HCT116 (cell line): ENCODE measurements around the gene EYA2. TPM values are rescaled to one million over a fixed set of nuclear protein-coding genes. Genes with fewer than 3 reads are reported as not detected.

Experiments
- ATAC-seq: fragments of 200-7000 bp; cut with Tn5 transposase; 2 replicates; pipeline ENCODE4 v1.9.1; 2020; ENCODE audit warnings: mild to moderate bottlenecking, moderate library complexity
- BruUV-seq: library from RNA; stranded (reverse); fragments of 400-500 nt; replicated peaks from 2 replicates; lab custom pipeline; 2021; lab: Mats Ljungman, UMichigan
- CTCF ChIA-PET: fragments of 300-600 bp; sonication (Branson Sonifier 250); formaldehyde crosslinking; loops from one replicate; lab custom pipeline; 2021; ENCODE audit warnings: antibody characterized with exemption; lab: Charles Lee
- POLR2A ChIA-PET: fragments of 300-600, 350-600 bp; sonication (Branson Sonifier 250); formaldehyde crosslinking; loops from one replicate; lab custom pipeline; 2021; ENCODE audit warnings: antibody characterized with exemption; lab: Charles Lee
- RAD21 ChIA-PET, 2 experiments: fragments of 300-600 bp; sonication (Branson Sonifier 250); formaldehyde crosslinking; loops; one replicate each; lab custom pipeline; 2023; ENCODE audit warnings: low total read pairs in 2 of 2; ENCODE audit not compliant: uncharacterized antibody in 2 of 2, unreplicated experiment in 2 of 2, low non-redundant PET in 1 of 2; lab: Charles Lee
- DNase-seq: peaks from one replicate; pipeline ENCODE4 v3.0.0-alpha.2; 2010; ENCODE audit warnings: low read depth, low spot score
- H2AFZ ChIP-seq: fragments of 200-600 bp; shearing (Covaris generic), sonication (generic); 2 replicates; pipeline ENCODE4 v1.6.1; 2017; ENCODE audit warnings: low read depth, mixed run types, mixed read lengths, antibody characterized with exemption, low read length; ENCODE audit not compliant: poor library complexity, severe bottlenecking
- H3K27ac ChIP-seq: 2 replicates; pipeline ENCODE4 v1.5.1; 2012; ENCODE audit warnings: low read depth, low read length
- H3K27me3 ChIP-seq: fragments of 200-600 bp; sonication (generic); 2 replicates; pipeline ENCODE4 v1.6.1; 2016; ENCODE audit warnings: mixed run types, low read length, mixed read lengths; ENCODE audit not compliant: insufficient read depth
- H3K36me3 ChIP-seq, 2 experiments: fragments of 200-500 bp in 1 of 2; fragments of 200-600 bp in 1 of 2; sonication (Bioruptor generic) in 1 of 2; sonication (generic) in 1 of 2; 2 replicates each; pipeline versions ENCODE4 v1.5.1 to v1.6.1; 2014 to 2016; ENCODE audit warnings: low read length in 2 of 2, inconsistent platforms in 1 of 2, mixed read lengths in 1 of 2, mixed run types in 1 of 2; ENCODE audit not compliant: insufficient read depth in 2 of 2, control insufficient read depth in 1 of 2
- H3K4me1 ChIP-seq, 2 experiments: fragments of 200-600 bp in 1 of 2; sonication (generic) in 1 of 2; 2 replicates each; pipeline versions ENCODE4 v1.5.1 to v1.6.1; 2012 to 2017; ENCODE audit warnings: low read length in 2 of 2, inconsistent platforms in 1 of 2, mild to moderate bottlenecking in 1 of 2, mixed read lengths in 1 of 2, mixed run types in 1 of 2, moderate library complexity in 1 of 2; ENCODE audit not compliant: insufficient read depth in 2 of 2, control insufficient read depth in 1 of 2
- H3K4me2 ChIP-seq: fragments of 200-600 bp; sonication (generic); 2 replicates; pipeline ENCODE4 v1.6.1; 2017; ENCODE audit warnings: mixed run types, low read length, mixed read lengths
- H3K4me3 ChIP-seq, 2 experiments: fragments of 200-600 bp in 1 of 2; sonication (generic) in 1 of 2; replicated peaks in 1 of 2; 2 replicates each; pipeline ENCODE4 v1.5.1; 2011 to 2016; ENCODE audit warnings: low read length in 2 of 2, control low read depth in 1 of 2, low read depth in 1 of 2, mild to moderate bottlenecking in 1 of 2, mixed read lengths in 1 of 2, mixed run types in 1 of 2
- H3K79me2 ChIP-seq: fragments of 200-600 bp; sonication (generic); 2 replicates; pipeline ENCODE4 v1.6.1; 2017; ENCODE audit warnings: mild to moderate bottlenecking, mixed run types, low read length, moderate library complexity, mixed read lengths; ENCODE audit not compliant: insufficient read depth
- H3K9ac ChIP-seq: fragments of 200-600 bp; sonication (generic); 2 replicates; pipeline ENCODE4 v1.6.1; 2016; ENCODE audit warnings: low read length, mixed read lengths
- H3K9me2 ChIP-seq: fragments of 200-600 bp; sonication (generic), shearing (Covaris generic); 2 replicates; pipeline ENCODE4 v1.6.1; 2017; ENCODE audit warnings: mixed run types, mild to moderate bottlenecking, moderate library complexity; ENCODE audit not compliant: insufficient read depth
- H3K9me3 ChIP-seq, 2 experiments: fragments of 200-500 bp in 1 of 2; fragments of 200-600 bp in 1 of 2; sonication (Bioruptor generic) in 1 of 2; sonication (generic) in 1 of 2; 2 replicates each; pipeline ENCODE4 v1.6.1; 2014 to 2017; ENCODE audit warnings: low read length in 2 of 2, mixed read lengths in 2 of 2, inconsistent platforms in 1 of 2, low read depth in 1 of 2, mild to moderate bottlenecking in 1 of 2, mixed run types in 1 of 2, moderate library complexity in 1 of 2; ENCODE audit not compliant: control insufficient read depth in 1 of 2, insufficient read depth in 1 of 2
- H4K20me1 ChIP-seq: fragments of 200-600 bp; sonication (generic), shearing (Covaris generic); 2 replicates; pipeline ENCODE4 v1.6.1; 2017; ENCODE audit warnings: mixed run types, mild to moderate bottlenecking, moderate library complexity; ENCODE audit not compliant: insufficient read depth
- CBX3 ChIP-seq: IDR thresholded peaks from 2 replicates; pipeline ENCODE4 v1.6.1; 2012; ENCODE audit warnings: low read depth
- CEBPB ChIP-seq: IDR thresholded peaks from 2 replicates; pipeline ENCODE4 v1.6.1; 2012; ENCODE audit warnings: low read depth
- EGR1 ChIP-seq: IDR thresholded peaks from 2 replicates; pipeline ENCODE4 v1.6.1; 2012; ENCODE audit warnings: low read depth
- ELF1 ChIP-seq: IDR thresholded peaks from 2 replicates; pipeline ENCODE4 v1.6.1; 2012; ENCODE audit warnings: low read depth, borderline replicate concordance
- EZH2 ChIP-seq: fragments of 200-600 bp; sonication (generic); IDR thresholded peaks from 2 replicates; pipeline ENCODE4 v1.6.1; 2017; ENCODE audit warnings: antibody characterized with exemption, mixed run types
- EZH2phosphoT487 ChIP-seq: fragments of 200-600 bp; IDR thresholded peaks from 2 replicates; pipeline ENCODE4 v1.6.1; 2018; ENCODE audit warnings: antibody characterized with exemption, borderline replicate concordance
- FOSL1 ChIP-seq: IDR thresholded peaks from 2 replicates; pipeline ENCODE4 v1.6.1; 2012; ENCODE audit warnings: low read depth
- JUND ChIP-seq: IDR thresholded peaks from 2 replicates; pipeline ENCODE4 v1.6.1; 2012
- POLR2A ChIP-seq: IDR thresholded peaks from 2 replicates; pipeline ENCODE4 v1.7.0; 2011; ENCODE audit warnings: borderline replicate concordance; ENCODE audit not compliant: insufficient read depth, insufficient read length; ENCODE audit errors: extremely low read depth
- POLR2AphosphoS5 ChIP-seq: IDR thresholded peaks from 2 replicates; pipeline ENCODE4 v1.6.1; 2011; ENCODE audit warnings: mild to moderate bottlenecking, low read depth, low read length, moderate library complexity
- SIN3A ChIP-seq: IDR thresholded peaks from 2 replicates; pipeline ENCODE4 v1.6.1; 2012; ENCODE audit warnings: low read depth
- SP1 ChIP-seq: IDR thresholded peaks from 2 replicates; pipeline ENCODE4 v1.6.1; 2012; ENCODE audit warnings: low read depth
- TCF7L2 ChIP-seq: IDR thresholded peaks from 2 replicates; pipeline ENCODE4 v1.7.0; 2011; ENCODE audit warnings: borderline replicate concordance, inconsistent platforms; ENCODE audit not compliant: insufficient read depth, insufficient read length; ENCODE audit errors: extremely low read depth
- YY1 ChIP-seq: IDR thresholded peaks from 2 replicates; pipeline ENCODE4 v1.6.1; 2011; ENCODE audit warnings: low read length, low read depth, moderate library complexity, mild to moderate bottlenecking; ENCODE audit not compliant: insufficient replicate concordance; ENCODE audit errors: extremely low read depth
- ZFX ChIP-seq: fragments of 450-650 bp; IDR thresholded peaks from 2 replicates; pipeline ENCODE4 v1.6.1; 2017
- ZNF274 ChIP-seq: fragments of 200-500 bp; sonication (Bioruptor generic); IDR thresholded peaks from 2 replicates; pipeline ENCODE4 v1.6.1; 2014; ENCODE audit warnings: mild to moderate bottlenecking, low read depth, low read length, inconsistent platforms
- intact Hi-C: fragments of 100-400 bp; cut with micrococcal nuclease; formaldehyde crosslinking; loops from 2 replicates; pipeline ENCODE4 v1.10.0; 2022
- total RNA-seq: library from RNA; stranded (reverse); gene quantifications from one replicate; pipeline ENCODE4 v1.2.1, GENCODE V29; 2021; ENCODE audit not compliant: unreplicated experiment
- TF ChIP-seq, protein P1 (sequence below), 3 experiments: fragments of 200-600 bp in 1 of 3; sonication (generic) in 1 of 3; IDR thresholded peaks in 2 of 3; conservative IDR thresholded peaks in 1 of 3; 2 replicates each; pipeline ENCODE4 v1.5.1; 2012 to 2017; ENCODE audit warnings: low read depth in 2 of 3, low read length in 2 of 3, antibody characterized with exemption in 1 of 3, borderline replicate concordance in 1 of 3, control low read depth in 1 of 3, mild to moderate bottlenecking in 1 of 3, mixed read lengths in 1 of 3, mixed run types in 1 of 3, moderate library complexity in 1 of 3; ENCODE audit not compliant: insufficient read depth in 1 of 3
- TF ChIP-seq, protein P2 (sequence below): IDR thresholded peaks from 2 replicates; pipeline ENCODE4 v1.6.1; 2011; ENCODE audit warnings: mild to moderate bottlenecking, low read length, moderate library complexity; ENCODE audit not compliant: insufficient replicate concordance; ENCODE audit errors: extremely low read depth
- TF ChIP-seq, protein P3 (sequence below): IDR thresholded peaks from 2 replicates; pipeline ENCODE4 v1.6.1; 2012; ENCODE audit warnings: low read depth
- TF ChIP-seq, protein P4 (sequence below): IDR thresholded peaks from 2 replicates; pipeline ENCODE4 v1.6.1; 2012

EYA2 gene
- total RNA-seq, 1 experiment from 2014 or later: not detected

DNA sequence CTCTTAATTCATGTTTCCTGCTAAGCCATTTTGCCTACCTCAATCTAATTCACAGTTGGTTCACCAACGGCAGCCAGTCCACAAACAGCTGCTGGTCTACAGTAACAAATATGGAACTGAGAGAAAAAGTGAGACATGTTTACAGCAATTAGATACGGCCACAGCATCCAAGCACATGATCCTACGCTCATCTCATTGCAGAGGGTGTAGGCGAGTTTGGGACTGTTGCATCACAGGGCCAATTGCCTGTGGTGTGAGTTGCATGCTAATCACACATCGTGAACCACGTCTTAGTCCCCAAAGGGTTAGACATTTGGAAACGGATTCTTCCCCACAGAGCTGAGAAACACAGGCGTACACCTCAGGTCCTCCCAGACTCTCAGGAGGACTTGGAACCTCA is 166.9 kb downstream of the EYA2 start:
- no peak overlapping the region for H3K27ac ChIP-seq
- H4K20me1 ChIP-seq: no peaks in the 10 kb centered on the region
- H3K27me3 ChIP-seq: no peaks in the 10 kb centered on the region
- no peaks in the 10 kb centered on the region for H3K79me2 ChIP-seq
- H3K36me3 ChIP-seq: no peaks in the 10 kb centered on the region
- intact Hi-C loops: no loop called here
- H3K9me3 ChIP-seq: peaks cover 0 to under 1% of the 10 kb centered on the region in 2 experiments; a peak in 2 of 4 replicates
- no peak overlapping the region for H3K9ac ChIP-seq
- no peak overlapping the region for H2AFZ ChIP-seq
- ChIA-PET CTCF (no interaction called here), RAD21 (interaction anchor here in 1 of 2 experiments (0.6 kb wide), 1 partner anchor 63 kb away, joined by 4 read pairs; no protein-coding TSS in a partner anchor), POLR2A (no interaction called here)
- H3K9me2 ChIP-seq: no peaks in the 10 kb centered on the region
- no peak overlapping the region for H3K4me3 ChIP-seq
- BruUV-seq: no TSS peak
- no peak for TF ChIP-seq TCF7L2
- TF ChIP-seq CBX3: no peak
- TF ChIP-seq ZNF274: no peak
- TF ChIP-seq, protein P1, sequence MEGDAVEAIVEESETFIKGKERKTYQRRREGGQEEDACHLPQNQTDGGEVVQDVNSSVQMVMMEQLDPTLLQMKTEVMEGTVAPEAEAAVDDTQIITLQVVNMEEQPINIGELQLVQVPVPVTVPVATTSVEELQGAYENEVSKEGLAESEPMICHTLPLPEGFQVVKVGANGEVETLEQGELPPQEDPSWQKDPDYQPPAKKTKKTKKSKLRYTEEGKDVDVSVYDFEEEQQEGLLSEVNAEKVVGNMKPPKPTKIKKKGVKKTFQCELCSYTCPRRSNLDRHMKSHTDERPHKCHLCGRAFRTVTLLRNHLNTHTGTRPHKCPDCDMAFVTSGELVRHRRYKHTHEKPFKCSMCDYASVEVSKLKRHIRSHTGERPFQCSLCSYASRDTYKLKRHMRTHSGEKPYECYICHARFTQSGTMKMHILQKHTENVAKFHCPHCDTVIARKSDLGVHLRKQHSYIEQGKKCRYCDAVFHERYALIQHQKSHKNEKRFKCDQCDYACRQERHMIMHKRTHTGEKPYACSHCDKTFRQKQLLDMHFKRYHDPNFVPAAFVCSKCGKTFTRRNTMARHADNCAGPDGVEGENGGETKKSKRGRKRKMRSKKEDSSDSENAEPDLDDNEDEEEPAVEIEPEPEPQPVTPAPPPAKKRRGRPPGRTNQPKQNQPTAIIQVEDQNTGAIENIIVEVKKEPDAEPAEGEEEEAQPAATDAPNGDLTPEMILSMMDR (IDR thresholded peaks at IDR 0.05 in 2 of 3, conservative IDR thresholded peaks at IDR 0.05 in 1 of 3; ENCODE audit: borderline replicate concordance in 1 of 3, insufficient read depth in 1 of 3, low read depth in 2 of 3, low read length in 2 of 3): no peak
- no peak for TF ChIP-seq POLR2A
- TF ChIP-seq, protein P2, sequence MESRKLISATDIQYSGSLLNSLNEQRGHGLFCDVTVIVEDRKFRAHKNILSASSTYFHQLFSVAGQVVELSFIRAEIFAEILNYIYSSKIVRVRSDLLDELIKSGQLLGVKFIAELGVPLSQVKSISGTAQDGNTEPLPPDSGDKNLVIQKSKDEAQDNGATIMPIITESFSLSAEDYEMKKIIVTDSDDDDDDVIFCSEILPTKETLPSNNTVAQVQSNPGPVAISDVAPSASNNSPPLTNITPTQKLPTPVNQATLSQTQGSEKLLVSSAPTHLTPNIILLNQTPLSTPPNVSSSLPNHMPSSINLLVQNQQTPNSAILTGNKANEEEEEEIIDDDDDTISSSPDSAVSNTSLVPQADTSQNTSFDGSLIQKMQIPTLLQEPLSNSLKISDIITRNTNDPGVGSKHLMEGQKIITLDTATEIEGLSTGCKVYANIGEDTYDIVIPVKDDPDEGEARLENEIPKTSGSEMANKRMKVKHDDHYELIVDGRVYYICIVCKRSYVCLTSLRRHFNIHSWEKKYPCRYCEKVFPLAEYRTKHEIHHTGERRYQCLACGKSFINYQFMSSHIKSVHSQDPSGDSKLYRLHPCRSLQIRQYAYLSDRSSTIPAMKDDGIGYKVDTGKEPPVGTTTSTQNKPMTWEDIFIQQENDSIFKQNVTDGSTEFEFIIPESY: no peak
- TF ChIP-seq FOSL1: no peak
- no peak for TF ChIP-seq EZH2phosphoT487
- no peak for TF ChIP-seq SIN3A
- TF ChIP-seq EGR1: no peak
- TF ChIP-seq SP1: no peak
- no peak for TF ChIP-seq ELF1
- TF ChIP-seq CEBPB: no peak
- TF ChIP-seq JUND: no peak
- no peak for TF ChIP-seq ZFX
- no peak for TF ChIP-seq EZH2
- TF ChIP-seq POLR2AphosphoS5: no peak
- no peak for TF ChIP-seq YY1
- TF ChIP-seq, protein P3, sequence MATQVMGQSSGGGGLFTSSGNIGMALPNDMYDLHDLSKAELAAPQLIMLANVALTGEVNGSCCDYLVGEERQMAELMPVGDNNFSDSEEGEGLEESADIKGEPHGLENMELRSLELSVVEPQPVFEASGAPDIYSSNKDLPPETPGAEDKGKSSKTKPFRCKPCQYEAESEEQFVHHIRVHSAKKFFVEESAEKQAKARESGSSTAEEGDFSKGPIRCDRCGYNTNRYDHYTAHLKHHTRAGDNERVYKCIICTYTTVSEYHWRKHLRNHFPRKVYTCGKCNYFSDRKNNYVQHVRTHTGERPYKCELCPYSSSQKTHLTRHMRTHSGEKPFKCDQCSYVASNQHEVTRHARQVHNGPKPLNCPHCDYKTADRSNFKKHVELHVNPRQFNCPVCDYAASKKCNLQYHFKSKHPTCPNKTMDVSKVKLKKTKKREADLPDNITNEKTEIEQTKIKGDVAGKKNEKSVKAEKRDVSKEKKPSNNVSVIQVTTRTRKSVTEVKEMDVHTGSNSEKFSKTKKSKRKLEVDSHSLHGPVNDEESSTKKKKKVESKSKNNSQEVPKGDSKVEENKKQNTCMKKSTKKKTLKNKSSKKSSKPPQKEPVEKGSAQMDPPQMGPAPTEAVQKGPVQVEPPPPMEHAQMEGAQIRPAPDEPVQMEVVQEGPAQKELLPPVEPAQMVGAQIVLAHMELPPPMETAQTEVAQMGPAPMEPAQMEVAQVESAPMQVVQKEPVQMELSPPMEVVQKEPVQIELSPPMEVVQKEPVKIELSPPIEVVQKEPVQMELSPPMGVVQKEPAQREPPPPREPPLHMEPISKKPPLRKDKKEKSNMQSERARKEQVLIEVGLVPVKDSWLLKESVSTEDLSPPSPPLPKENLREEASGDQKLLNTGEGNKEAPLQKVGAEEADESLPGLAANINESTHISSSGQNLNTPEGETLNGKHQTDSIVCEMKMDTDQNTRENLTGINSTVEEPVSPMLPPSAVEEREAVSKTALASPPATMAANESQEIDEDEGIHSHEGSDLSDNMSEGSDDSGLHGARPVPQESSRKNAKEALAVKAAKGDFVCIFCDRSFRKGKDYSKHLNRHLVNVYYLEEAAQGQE: no peak
- TF ChIP-seq, protein P4, sequence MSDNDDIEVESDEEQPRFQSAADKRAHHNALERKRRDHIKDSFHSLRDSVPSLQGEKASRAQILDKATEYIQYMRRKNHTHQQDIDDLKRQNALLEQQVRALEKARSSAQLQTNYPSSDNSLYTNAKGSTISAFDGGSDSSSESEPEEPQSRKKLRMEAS: no peak
- H3K4me1 ChIP-seq: no peaks in the 10 kb centered on the region
- DNase-seq (no peak), ATAC-seq (no peak)
- no peak overlapping the region for H3K4me2 ChIP-seq
